Osteoblast (primary cell): Measurements from ENCODE around the gene MACF1. TPM values are rescaled to one million over a fixed set of nuclear protein-coding genes. Genes with fewer than 3 reads are reported as not detected.

Experiments
- DNase-seq: peaks from one replicate; pipeline ENCODE4 v3.0.0; 2011; ENCODE audit warnings: low spot score, mixed read lengths; ENCODE audit not compliant: insufficient read length; ENCODE audit errors: missing footprints
- H2AFZ ChIP-seq: 2 replicates; pipeline ENCODE4 v1.6.0; 2011; ENCODE audit warnings: mild to moderate bottlenecking, low read length
- H3K27ac ChIP-seq: 2 replicates; pipeline ENCODE4 v1.5.1; 2011; ENCODE audit warnings: mild to moderate bottlenecking, low read depth, low read length, moderate library complexity
- H3K27me3 ChIP-seq: 2 replicates; pipeline ENCODE4 v1.6.0; 2012; ENCODE audit warnings: mild to moderate bottlenecking, control low read depth, inconsistent platforms, low read length, moderate library complexity; ENCODE audit not compliant: insufficient read depth
- H3K36me3 ChIP-seq: 2 replicates; pipeline ENCODE4 v1.5.1; 2011; ENCODE audit warnings: mild to moderate bottlenecking, low read length, control low read depth, moderate library complexity; ENCODE audit not compliant: insufficient read depth
- H3K4me1 ChIP-seq: 2 replicates; pipeline ENCODE4 v1.5.1; 2011; ENCODE audit warnings: mild to moderate bottlenecking, low read length, control low read depth, moderate library complexity; ENCODE audit not compliant: insufficient read depth
- H3K4me2 ChIP-seq: 2 replicates; pipeline ENCODE4 v1.6.0; 2011; ENCODE audit warnings: mild to moderate bottlenecking, low read length; ENCODE audit not compliant: insufficient read depth
- H3K4me3 ChIP-seq: fragments of 200-600 bp; sonication (generic); 3 replicates; pipeline ENCODE4 v1.5.1; 2012; ENCODE audit warnings: mild to moderate bottlenecking, low read length, inconsistent platforms; ENCODE audit not compliant: insufficient read depth
- H3K79me2 ChIP-seq: 2 replicates; pipeline ENCODE4 v1.6.0; 2012; ENCODE audit warnings: mild to moderate bottlenecking, low read length, control low read depth, inconsistent platforms; ENCODE audit not compliant: insufficient read depth
- H3K9me3 ChIP-seq: 2 replicates; pipeline ENCODE4 v1.5.1; 2011; ENCODE audit warnings: low read depth, low read length, control low read depth
- H4K20me1 ChIP-seq: 2 replicates; pipeline ENCODE4 v1.6.0; 2012; ENCODE audit warnings: mild to moderate bottlenecking, low read length, control low read depth; ENCODE audit not compliant: insufficient read depth
- total RNA-seq: library from RNA; depleted of rRNA; stranded (reverse); fragments of >200 nt; gene quantifications from 2 replicates; pipeline ENCODE4 v1.2.3, GENCODE V29; 2012
- TF ChIP-seq, protein P1 (sequence below): IDR thresholded peaks from 2 replicates; pipeline ENCODE4 v1.5.1; 2011; ENCODE audit warnings: mild to moderate bottlenecking, low read depth, low read length, moderate library complexity; ENCODE audit errors: extremely low read depth

Gene MACF1
- total RNA-seq, 1 donor: 424 TPM

DNA sequence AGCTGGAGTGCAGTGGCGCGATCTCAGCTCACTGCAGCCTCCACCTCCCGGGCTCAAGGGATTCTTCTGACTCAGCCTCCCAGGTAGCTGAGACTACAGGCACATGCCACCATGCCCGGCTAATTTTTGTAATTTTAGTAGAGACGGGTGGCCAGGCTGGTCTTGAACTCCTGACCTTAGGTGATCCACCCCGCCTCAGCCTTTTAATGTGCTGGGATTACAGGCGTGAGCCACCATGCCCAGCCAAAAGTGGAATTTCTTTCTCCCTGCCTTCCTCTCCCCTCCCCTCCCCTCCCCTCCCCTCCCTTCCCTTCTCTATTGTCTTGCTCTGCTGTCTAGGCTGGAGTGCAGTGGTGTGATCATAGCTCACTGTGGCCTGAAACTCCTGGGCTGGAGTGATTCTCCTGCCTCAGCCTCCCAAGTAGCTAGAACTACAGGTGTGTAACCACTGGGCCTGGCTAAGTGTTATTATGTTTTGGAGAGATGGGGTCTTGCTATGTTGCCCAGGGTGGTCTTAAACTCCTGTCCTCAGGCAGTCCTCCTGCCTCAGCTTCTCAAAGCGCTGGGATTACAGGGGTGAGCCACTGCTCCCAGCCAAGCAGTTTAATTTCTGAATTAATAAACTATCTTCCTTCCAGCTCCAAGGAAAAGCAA, 10.0 kb upstream of the MACF1 start:
- no peak for DNase-seq
- Histone ChIP-seq H3K27me3 (no peaks in the 10 kb centered on the region), H3K36me3 (no peaks in the 10 kb centered on the region), H3K4me3 (no peak overlapping the region), H4K20me1 (no peaks in the 10 kb centered on the region), H3K4me1 (peaks cover 63% of the 10 kb centered on the region), H3K79me2 (peaks cover 76% of the 10 kb centered on the region), H3K4me2 (no peak overlapping the region), H3K9me3 (no peaks in the 10 kb centered on the region), H2AFZ (no peak overlapping the region), H3K27ac (peak overlapping the region; percentile 42)
- TF ChIP-seq, protein P1, sequence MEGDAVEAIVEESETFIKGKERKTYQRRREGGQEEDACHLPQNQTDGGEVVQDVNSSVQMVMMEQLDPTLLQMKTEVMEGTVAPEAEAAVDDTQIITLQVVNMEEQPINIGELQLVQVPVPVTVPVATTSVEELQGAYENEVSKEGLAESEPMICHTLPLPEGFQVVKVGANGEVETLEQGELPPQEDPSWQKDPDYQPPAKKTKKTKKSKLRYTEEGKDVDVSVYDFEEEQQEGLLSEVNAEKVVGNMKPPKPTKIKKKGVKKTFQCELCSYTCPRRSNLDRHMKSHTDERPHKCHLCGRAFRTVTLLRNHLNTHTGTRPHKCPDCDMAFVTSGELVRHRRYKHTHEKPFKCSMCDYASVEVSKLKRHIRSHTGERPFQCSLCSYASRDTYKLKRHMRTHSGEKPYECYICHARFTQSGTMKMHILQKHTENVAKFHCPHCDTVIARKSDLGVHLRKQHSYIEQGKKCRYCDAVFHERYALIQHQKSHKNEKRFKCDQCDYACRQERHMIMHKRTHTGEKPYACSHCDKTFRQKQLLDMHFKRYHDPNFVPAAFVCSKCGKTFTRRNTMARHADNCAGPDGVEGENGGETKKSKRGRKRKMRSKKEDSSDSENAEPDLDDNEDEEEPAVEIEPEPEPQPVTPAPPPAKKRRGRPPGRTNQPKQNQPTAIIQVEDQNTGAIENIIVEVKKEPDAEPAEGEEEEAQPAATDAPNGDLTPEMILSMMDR: no peak

DNA sequence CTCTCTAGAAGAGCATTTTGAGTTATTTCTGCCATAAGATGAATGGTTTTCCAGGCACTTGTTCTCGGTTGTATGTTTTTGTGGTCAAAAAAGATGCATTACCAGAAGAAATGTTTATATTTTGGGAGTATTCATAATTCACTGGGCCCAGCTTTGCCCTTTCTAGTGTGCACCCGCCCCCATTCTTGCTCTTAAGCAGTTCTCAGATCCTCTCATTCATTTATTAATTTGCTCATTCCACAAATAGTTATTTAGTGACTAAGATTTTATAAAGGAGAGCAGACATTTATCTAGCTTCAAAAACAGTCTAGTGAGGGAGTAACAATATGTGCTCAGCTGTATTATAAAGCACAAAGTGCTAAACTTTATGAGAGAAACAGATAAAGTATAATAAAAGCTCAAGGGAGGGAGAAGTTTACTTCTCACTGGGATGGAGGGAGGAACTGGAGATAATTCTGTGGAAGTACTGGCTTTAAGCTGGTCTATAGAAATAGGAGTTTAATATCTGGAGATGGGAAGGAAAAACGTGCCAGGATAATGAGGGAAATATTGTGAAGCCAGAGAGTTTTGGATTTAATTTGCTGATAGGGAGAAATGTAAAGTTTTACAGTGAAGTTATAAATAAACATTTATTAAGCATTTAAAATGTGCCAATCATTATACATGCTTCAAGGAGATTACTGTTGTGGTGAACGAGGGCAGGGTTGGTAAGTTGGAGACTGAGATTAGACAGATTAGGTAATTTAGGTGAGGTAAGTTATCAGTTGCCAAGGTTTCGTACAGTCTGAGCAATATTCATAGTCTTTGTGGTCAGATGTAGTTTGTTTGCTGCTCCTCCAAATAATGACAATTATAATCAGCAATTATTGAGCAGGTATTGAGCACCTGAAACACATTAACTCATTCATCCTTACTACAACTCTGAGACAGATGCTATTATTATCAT, 9.1 kb upstream of the MACF1 start:
- H3K79me2 ChIP-seq: peaks cover 75% of the 10 kb centered on the region
- H3K27ac ChIP-seq: peak overlapping the region; percentile 66
- no peak overlapping the region for H2AFZ ChIP-seq
- peaks cover 3% of the 10 kb centered on the region for H4K20me1 ChIP-seq
- peak; percentile 25 for DNase-seq
- H3K4me2 ChIP-seq: peak overlapping the region; percentile 50
- H3K36me3 ChIP-seq: no peaks in the 10 kb centered on the region
- H3K27me3 ChIP-seq: no peaks in the 10 kb centered on the region
- TF ChIP-seq, protein P1: no peak
- H3K9me3 ChIP-seq: no peaks in the 10 kb centered on the region
- peaks cover 55% of the 10 kb centered on the region for H3K4me1 ChIP-seq
- no peak overlapping the region for H3K4me3 ChIP-seq

DNA sequence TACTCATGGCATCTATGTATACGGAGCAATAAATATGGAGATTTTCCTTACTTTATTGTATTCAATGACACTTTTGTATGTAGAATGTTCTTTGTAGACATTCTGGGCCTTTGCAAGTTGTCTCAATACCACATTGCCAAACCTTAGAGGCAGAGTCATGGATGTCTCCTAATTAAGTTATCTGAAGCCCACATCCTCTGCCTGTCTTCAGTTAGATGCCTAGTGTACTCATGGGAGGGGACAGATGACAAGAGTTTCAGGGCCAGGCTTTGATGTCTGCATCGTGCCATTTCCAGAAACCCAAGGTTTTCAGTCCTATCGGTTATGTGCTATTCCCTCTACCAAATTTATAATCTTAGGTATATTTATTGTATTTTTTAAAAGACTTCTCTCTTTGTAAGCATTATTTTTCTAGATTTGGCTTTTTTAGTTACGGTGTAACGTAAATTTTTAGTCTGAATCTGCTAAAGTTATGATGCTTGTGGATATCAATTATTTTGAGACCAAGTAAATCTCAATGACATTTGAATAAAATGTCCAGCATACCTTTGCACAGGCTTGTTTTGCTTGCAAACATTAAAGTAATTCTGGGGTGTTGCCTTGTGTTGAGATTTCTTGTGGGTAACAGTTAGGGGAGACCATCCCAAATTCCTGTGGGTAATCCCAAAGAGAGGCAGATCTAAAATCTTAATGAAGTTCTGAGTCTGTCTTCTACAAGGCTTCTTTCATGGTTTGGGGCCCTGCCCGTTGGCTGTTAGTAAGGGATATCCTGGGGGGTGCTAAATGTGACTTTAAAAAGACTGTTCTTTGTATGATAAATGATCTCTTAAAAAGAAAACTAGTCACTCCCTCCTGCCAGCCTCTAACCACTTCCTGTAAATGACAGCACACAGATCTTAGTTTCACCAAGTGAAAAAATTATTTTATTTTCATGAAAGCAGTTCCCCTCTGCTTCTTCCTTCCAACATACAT, 8.0 kb upstream of the MACF1 start:
- Histone ChIP-seq H3K79me2 (peaks cover 75% of the 10 kb centered on the region), H2AFZ (no peak overlapping the region), H3K9me3 (no peaks in the 10 kb centered on the region), H3K4me3 (no peak overlapping the region), H3K4me1 (peaks cover 49% of the 10 kb centered on the region), H3K27ac (peak overlapping the region; percentile 66), H3K36me3 (no peaks in the 10 kb centered on the region), H3K27me3 (no peaks in the 10 kb centered on the region), H4K20me1 (peaks cover 3% of the 10 kb centered on the region), H3K4me2 (peak overlapping the region; percentile 56)
- TF ChIP-seq, protein P1: no peak
- peak; percentile 27 for DNase-seq
